WTC11 (cell line): ENCODE data around the gene DAPK1.

Experiments
- ATF3 ChIP-seq: sonication (generic); formaldehyde crosslinking; conservative IDR thresholded peaks from 2 replicates; pipeline ENCODE4 v1.8.1; 2022; ENCODE audit warnings: mild to moderate bottlenecking, missing genetic modification reagents
- CTCF ChIP-seq: fragments of 200-600 bp; IDR thresholded peaks from 2 replicates; pipeline ENCODE4 v1.8.0; 2022; ENCODE audit warnings: antibody characterized with exemption
- ESRRA ChIP-seq: sonication (generic); formaldehyde crosslinking; IDR thresholded peaks from 2 replicates; pipeline ENCODE4 v1.8.1; 2022; ENCODE audit warnings: mild to moderate bottlenecking, missing genetic modification reagents, borderline replicate concordance
- FOXJ3 ChIP-seq: sonication (generic); formaldehyde crosslinking; IDR thresholded peaks from 2 replicates; pipeline ENCODE4 v1.9.0; 2021; ENCODE audit warnings: missing genetic modification reagents, mild to moderate bottlenecking, borderline replicate concordance
- FOXK1 ChIP-seq: sonication (generic); formaldehyde crosslinking; IDR thresholded peaks from 2 replicates; pipeline ENCODE4 v1.8.0; 2022; ENCODE audit warnings: mild to moderate bottlenecking, moderate library complexity, missing genetic modification reagents
- USF1 ChIP-seq: sonication (generic); formaldehyde crosslinking; IDR thresholded peaks from 2 replicates; pipeline ENCODE4 v1.8.0; 2022; ENCODE audit warnings: mild to moderate bottlenecking, missing genetic modification reagents
- ZNF232 ChIP-seq: sonication (generic); formaldehyde crosslinking; IDR thresholded peaks from 2 replicates; pipeline ENCODE4 v1.8.0; 2022; ENCODE audit warnings: mild to moderate bottlenecking, missing genetic modification reagents

- no peak for TF ChIP-seq FOXK1
- no peak for TF ChIP-seq ATF3
- TF ChIP-seq CTCF, result no peak
- no peak; the same call in 1 of the 2 replicates for TF ChIP-seq USF1 (CRISPR knock-in tag)
- no peak for TF ChIP-seq FOXJ3 (CRISPR knock-in tag)
- TF ChIP-seq ESRRA (CRISPR knock-in tag), result no peak
- peak; percentile 41; the same call in 1 of the 2 replicates for TF ChIP-seq ZNF232
Measured at GRCh38 chr9:87498046-87498810, 561 bp downstream of the DAPK1 start.
